Cardiac fibroblast (primary cell): Measurements from ENCODE around the gene KIF2A.
A peak's percentile ranks its signal among the peaks of the same experiment; 100 is the strongest.

Experiments
- DNase-seq, 2 donors: peaks; one replicate each; pipeline versions ENCODE4 v3.0.0 to v3.0.0-alpha.2; 2010; ENCODE audit warnings: low read depth in 2 of 2
- H3K4me3 ChIP-seq, 2 donors: replicated peaks in 1 of 2; 1 replicate in 1 of 2; 2 replicates in 1 of 2; pipeline ENCODE4 v1.5.1; 2011; ENCODE audit warnings: low read depth in 2 of 2, low read length in 2 of 2, mild to moderate bottlenecking in 2 of 2, moderate library complexity in 1 of 2
- TF ChIP-seq, protein P1 (sequence below): IDR thresholded peaks from one replicate; pipeline ENCODE4 v1.5.1; 2011; ENCODE audit warnings: low read depth, mild to moderate bottlenecking, low read length, inconsistent platforms

KIF2A gene

DNA sequence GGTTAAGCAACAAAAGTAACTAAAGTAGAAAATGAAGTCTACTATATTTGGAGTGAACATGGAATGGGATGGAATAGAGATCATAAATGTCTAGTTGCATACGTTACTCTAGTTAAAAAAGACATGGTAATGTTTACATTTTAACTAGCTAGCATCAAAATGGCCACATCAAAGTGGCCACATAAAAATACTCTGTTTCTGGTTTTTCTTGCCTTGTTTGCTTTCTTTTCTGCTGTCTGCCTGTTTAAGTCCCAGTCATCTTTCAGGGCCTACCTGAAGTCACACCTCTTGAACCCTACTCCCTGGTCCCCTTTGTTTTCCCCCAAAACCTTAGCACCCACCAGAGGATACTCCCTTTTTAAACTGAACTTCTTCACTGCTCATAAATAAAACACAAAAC, 6.4 kb upstream of the KIF2A start:
- no peak overlapping the region for H3K4me3 ChIP-seq
- no peak for DNase-seq
- TF ChIP-seq, protein P1, sequence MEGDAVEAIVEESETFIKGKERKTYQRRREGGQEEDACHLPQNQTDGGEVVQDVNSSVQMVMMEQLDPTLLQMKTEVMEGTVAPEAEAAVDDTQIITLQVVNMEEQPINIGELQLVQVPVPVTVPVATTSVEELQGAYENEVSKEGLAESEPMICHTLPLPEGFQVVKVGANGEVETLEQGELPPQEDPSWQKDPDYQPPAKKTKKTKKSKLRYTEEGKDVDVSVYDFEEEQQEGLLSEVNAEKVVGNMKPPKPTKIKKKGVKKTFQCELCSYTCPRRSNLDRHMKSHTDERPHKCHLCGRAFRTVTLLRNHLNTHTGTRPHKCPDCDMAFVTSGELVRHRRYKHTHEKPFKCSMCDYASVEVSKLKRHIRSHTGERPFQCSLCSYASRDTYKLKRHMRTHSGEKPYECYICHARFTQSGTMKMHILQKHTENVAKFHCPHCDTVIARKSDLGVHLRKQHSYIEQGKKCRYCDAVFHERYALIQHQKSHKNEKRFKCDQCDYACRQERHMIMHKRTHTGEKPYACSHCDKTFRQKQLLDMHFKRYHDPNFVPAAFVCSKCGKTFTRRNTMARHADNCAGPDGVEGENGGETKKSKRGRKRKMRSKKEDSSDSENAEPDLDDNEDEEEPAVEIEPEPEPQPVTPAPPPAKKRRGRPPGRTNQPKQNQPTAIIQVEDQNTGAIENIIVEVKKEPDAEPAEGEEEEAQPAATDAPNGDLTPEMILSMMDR, result no peak

DNA sequence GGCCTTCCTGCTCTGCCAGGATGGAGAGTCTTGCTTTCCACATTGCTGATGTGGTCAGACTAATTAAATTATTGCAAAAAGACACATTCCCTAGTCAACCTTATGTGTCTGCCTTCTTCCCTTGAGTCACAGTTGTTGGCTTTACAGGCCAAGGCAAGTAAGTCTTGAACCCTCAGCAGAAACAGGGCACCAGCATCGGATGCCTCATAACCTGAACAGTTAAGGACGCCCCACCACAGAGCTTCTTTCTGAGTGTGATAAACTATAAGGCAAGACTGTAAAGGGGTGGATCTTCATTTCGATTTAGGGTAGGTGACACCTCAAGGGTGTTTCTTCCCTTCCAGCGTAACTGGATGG, 670 bp upstream of the KIF2A start:
- no peak for DNase-seq
- H3K4me3 ChIP-seq, result peak overlapping the region; percentile 51 to 54
- TF ChIP-seq, protein P1, result no peak

DNA sequence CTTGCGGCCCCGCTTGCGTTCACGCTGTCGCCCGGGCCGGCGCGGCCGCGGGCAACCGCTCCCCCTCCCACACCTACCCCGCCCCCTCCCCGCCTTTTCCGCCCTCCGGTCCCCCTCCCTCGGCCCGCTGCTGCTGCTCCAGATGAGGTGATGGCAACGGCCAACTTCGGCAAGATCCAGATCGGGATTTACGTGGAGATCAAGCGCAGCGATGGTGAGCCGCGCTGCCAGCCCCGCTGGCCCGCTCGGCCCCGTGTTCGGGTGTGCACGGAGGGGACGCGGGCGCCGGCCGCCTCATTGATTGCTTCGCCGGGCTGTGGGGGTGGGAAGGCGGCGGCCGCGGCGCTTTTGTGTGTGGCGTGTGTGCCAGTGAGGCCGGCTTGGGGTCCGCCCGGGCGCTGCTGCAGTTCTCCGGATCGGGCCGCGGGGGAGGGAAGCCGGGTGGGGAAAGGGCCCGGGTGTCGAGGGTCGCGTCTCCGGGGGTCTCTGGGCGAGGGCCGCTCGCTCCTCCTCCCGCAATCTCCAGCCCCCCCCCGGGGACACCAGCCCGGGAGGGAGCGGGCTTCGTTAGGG, 403 bp downstream of the KIF2A start:
- H3K4me3 ChIP-seq, result peak overlapping the region; percentile 83 to 84
- DNase-seq, result no peak
- TF ChIP-seq, protein P1, result no peak

DNA sequence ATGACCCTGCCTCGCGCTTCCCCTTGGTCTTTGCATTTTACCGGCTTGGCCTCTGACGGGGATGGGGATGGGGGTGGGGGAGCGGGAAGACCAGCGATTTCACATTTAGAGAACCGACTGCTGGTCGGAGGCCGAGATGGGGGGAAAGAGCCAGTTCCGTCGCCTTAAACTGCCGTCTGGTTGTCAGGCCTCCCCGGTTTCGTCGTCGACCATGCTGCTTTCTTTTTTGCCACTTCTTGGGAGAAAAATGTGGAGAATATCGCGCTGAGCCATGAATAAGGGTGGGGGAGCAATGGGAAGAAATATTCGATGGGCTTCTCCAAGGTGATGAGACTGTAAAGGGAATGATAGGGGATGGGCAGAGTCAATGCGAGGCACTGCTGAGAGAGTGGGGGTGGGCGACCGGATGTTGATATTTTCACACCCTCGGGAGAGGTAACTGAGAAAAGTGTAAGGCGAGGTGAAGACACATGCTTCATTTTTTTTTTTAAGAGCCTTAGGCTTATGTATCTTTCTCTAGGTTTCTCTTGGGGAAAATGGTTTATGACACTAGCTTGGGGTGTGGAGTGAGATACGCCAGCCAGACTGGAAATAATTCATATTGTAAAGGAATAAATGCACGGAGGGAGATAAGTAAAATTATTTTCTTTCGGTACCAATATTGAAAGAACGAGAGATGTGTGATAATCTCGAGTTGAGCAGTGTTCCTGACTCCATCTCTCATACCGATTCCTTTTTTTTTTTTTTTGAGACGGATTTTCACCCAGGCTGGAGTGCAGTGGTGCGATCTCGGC, 1.1 kb downstream of the KIF2A start:
- peak; percentile 44 to 53 for DNase-seq
- TF ChIP-seq, protein P1, result no peak
- peak overlapping the region; percentile 83 to 84 for H3K4me3 ChIP-seq

DNA sequence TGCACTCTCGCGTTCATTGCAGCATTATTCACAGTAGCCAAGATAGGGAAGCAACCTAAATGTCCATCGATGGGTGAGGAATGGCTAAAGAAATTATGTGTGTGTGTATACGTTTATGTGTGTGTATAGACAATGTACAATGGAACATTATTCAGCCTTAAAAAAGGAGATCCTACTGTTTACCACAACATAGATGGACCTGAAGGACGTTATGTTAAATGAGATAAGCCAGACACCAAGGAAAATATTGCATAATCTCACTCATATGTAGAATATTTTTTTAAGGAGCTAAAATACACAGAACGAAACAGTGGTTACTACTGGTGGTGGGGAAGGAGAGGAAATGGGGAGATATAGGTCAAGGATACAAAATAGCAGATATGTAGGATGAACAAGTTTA, 2.4 kb downstream of the KIF2A start:
- no peak overlapping the region for H3K4me3 ChIP-seq
- DNase-seq, result no peak
- TF ChIP-seq, protein P1, result no peak

DNA sequence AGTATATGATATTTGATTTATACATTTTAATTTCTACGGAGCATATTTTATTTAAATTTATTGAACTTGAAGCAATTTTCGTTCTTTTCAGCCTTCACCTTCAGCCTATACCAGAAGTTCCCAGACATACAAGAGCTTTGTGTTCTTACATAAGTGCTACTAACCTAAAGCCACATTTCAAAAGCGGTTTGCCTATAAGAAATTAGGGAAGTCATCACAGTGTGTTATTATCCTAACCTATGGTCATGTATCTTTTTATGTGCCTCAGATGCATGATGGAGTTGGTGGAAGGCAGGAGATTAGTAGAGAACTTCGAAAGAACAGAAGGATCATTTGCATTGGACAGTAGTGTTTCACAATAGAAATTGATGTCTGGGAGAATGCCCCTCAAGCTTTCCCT, 3.1 kb downstream of the KIF2A start:
- TF ChIP-seq, protein P1, result no peak
- DNase-seq, result no peak
- H3K4me3 ChIP-seq, result no peak overlapping the region
